Measurements from ENCODE around the gene ZNF397.

ZNF397 gene

DNA sequence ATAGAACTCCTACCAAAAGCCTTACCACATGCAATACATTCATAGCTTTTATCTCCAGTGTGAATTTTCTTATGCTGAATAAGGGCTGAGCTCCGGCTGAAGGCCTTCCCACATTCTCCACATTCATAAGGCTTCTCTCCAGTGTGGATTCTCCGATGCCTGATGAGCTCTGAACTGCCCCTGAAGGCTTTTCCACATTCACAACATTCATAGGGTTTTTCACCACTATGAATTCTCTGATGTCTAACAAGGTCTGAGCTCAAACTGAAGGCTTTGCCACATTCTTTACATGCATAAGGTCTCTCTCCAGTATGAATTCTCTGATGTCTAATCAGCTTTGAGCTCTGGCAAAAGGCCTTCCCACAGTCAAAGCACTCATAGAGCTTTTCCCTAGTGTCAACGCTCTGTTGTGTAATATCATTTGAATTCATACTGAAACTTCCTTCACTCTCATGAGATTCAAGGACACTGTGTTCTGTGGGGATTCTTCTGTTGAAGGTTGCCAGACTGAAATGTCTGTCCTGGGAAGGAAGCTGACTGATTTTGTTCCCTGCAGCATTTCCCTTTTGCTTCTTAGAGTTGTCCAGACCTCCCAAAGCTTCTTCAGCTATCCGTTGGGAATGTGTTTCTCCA is 12.9 kb downstream of the ZNF397 start:
- no peak for ATAC-seq
- TF ChIP-seq GLIS3 (CRISPR knock-in tag; IDR thresholded peaks at IDR 0.05) (no peak), TSHZ2 (CRISPR knock-in tag; IDR thresholded peaks at IDR 0.05) (no peak), TCF4 (CRISPR knock-in tag; IDR thresholded peaks at IDR 0.05; ENCODE audit: borderline replicate concordance) (no peak), BACH2 (CRISPR knock-in tag; IDR thresholded peaks at IDR 0.05; ENCODE audit: borderline replicate concordance) (no peak), ESRRG (CRISPR knock-in tag; IDR thresholded peaks at IDR 0.05) (no peak), ZNF70 (CRISPR knock-in tag; IDR thresholded peaks at IDR 0.05) (no peak), ARNTL (CRISPR knock-in tag; IDR thresholded peaks at IDR 0.05; ENCODE audit: borderline replicate concordance, low read depth) (no peak), ZNF565 (CRISPR knock-in tag; conservative IDR thresholded peaks at IDR 0.05; ENCODE audit: low read depth) (no peak), CREB5 (CRISPR knock-in tag; IDR thresholded peaks at IDR 0.05; ENCODE audit: low read depth) (no peak), ISL1 (CRISPR knock-in tag; IDR thresholded peaks at IDR 0.05) (no peak), PATZ1 (CRISPR knock-in tag; IDR thresholded peaks at IDR 0.05; ENCODE audit: borderline replicate concordance) (no peak), SNAI2 (CRISPR knock-in tag; IDR thresholded peaks at IDR 0.05) (no peak), ZC3H10 (CRISPR knock-in tag; IDR thresholded peaks at IDR 0.05) (no peak), PPARA (CRISPR knock-in tag; IDR thresholded peaks at IDR 0.05; ENCODE audit: borderline replicate concordance) (no peak), CSDC2 (CRISPR knock-in tag; IDR thresholded peaks at IDR 0.05) (no peak), RARB (CRISPR knock-in tag; IDR thresholded peaks at IDR 0.05) (no peak), ZFP30 (CRISPR knock-in tag; IDR thresholded peaks at IDR 0.05) (no peak)
- TF ChIP-seq, protein P1, sequence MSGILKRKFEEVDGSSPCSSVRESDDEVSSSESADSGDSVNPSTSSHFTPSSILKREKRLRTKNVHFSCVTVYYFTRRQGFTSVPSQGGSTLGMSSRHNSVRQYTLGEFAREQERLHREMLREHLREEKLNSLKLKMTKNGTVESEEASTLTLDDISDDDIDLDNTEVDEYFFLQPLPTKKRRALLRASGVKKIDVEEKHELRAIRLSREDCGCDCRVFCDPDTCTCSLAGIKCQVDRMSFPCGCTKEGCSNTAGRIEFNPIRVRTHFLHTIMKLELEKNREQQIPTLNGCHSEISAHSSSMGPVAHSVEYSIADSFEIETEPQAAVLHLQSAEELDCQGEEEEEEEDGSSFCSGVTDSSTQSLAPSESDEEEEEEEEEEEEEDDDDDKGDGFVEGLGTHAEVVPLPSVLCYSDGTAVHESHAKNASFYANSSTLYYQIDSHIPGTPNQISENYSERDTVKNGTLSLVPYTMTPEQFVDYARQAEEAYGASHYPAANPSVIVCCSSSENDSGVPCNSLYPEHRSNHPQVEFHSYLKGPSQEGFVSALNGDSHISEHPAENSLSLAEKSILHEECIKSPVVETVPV (CRISPR knock-in tag; IDR thresholded peaks at IDR 0.05), result no peak

DNA sequence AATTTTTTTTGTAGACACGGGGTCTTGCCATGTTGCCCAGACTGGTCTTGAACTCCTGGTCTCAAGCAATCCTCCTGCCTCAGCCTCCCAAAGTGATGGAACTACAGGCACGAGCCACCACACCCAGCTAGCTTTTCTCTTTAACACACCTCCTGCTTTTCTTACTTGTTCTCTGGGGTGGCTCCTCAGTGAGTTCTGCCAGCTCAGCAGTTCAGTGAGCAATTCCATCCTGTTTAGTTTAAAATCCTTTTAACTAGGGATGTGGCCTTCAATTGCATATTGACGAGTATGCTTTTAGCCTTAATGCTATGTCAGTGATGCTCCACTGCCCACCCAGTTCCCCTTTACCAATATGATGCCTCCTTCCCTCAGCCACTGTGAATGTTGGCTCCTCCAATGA is 16.1 kb downstream of the ZNF397 start:
- ATAC-seq, result no peak
- no peak for TF ChIP-seq CSDC2 (CRISPR knock-in tag; IDR thresholded peaks at IDR 0.05)

DNA sequence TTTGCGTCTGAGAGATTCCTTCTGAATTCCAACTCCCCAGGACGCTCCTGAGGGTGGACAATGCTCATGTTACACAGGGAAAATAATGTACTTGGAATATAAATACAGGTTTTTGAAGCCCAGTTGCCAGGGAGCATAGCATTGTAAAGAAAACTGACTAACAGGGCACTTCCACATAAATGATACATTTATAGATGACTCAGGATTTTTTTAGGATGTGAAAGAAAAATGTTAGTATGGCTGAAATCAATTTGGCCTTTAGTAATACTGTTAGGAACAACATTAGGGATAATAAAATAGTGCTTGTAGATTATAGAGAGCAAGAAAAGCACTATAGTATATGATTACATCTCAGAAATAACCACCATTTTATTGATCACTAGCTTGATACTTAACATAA is 23.6 kb downstream of the ZNF397 start:
- no peak for ATAC-seq
- TF ChIP-seq RARB (CRISPR knock-in tag; IDR thresholded peaks at IDR 0.05) (no peak), ISL1 (CRISPR knock-in tag; IDR thresholded peaks at IDR 0.05) (no peak), PATZ1 (CRISPR knock-in tag; IDR thresholded peaks at IDR 0.05; ENCODE audit: borderline replicate concordance) (no peak)

GRCh38 chr18:35267161-35267651 is 26.4 kb downstream of the ZNF397 start:
- ATAC-seq, result peak; percentile 39; the same call in 2 of the 3 replicates

More at GRCh38 chr18:35267161-35267651, 26.4 kb downstream of the ZNF397 start:
- no peak for TF ChIP-seq ZC3H10 (CRISPR knock-in tag; IDR thresholded peaks at IDR 0.05)

All from SK-N-SH treated with all-trans-retinoic acid at 6 μM for 48 hours (cell line).